ENCODE results near the gene TMEM119. TPM values are rescaled to one million over a fixed set of nuclear protein-coding genes. Genes with fewer than 3 reads are reported as not detected.
A peak's percentile ranks its signal among the peaks of the same experiment; 100 is the strongest.

TMEM119 gene
- total and polyA plus RNA-seq, 2 of the 13 experiments (the other 11 are each of a cell fraction or from before 2014, with no cell fraction given), result not detected

DNA sequence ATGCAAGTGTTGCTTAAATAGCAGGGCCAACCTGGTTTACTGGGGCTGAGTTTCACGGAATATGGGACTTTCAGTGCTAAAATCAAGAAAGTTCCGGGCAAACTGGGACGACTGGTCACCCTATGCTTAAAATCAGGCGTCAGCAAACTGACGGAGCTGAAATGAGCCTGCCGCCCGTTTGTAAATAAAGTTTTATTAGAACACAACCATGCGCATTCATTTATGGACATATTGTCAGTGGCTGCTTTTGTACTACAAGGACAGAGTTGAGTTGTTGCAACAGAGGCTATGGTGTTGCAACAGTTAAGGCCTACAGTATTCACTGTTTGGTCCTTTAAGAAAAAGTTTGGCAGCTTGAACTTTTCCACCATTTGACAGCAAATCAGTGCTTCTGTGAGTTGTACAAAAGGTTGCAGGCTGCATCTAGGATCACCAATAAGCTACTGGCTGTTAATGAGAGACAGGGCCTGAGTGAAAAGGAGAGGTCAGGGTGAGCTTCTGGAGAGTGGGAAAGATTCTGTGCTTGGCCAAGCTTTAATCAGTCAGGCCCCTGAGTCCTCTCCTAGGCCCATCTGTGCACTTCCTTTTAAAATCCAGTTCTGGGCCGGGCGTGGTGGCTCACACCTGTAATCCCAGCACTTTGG lies 22.5 kb upstream of the TMEM119 start (continued):
- TF ChIP-seq, protein P1, sequence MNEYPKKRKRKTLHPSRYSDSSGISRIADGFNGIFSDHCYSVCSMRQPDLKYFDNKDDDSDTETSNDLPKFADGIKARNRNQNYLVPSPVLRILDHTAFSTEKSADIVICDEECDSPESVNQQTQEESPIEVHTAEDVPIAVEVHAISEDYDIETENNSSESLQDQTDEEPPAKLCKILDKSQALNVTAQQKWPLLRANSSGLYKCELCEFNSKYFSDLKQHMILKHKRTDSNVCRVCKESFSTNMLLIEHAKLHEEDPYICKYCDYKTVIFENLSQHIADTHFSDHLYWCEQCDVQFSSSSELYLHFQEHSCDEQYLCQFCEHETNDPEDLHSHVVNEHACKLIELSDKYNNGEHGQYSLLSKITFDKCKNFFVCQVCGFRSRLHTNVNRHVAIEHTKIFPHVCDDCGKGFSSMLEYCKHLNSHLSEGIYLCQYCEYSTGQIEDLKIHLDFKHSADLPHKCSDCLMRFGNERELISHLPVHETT (CRISPR knock-in tag; conservative IDR thresholded peaks at IDR 0.05), result no peak
- TF ChIP-seq ZFYVE20 (CRISPR knock-in tag; IDR thresholded peaks at IDR 0.05; ENCODE audit: borderline replicate concordance, low read depth) (no peak), HNRNPL (IDR thresholded peaks at IDR 0.05; ENCODE audit: low read depth, low read length) (no peak), SP1 (IDR thresholded peaks at IDR 0.05) (no peak), SP1 (CRISPR knock-in tag; IDR thresholded peaks at IDR 0.05) (0 out of 2 replicates have a peak, but pooled peaks have one; percentile 16), ZSCAN20 (CRISPR knock-in tag; IDR thresholded peaks at IDR 0.05; ENCODE audit: borderline replicate concordance) (no peak), NCOA2 (CRISPR knock-in tag; IDR thresholded peaks at IDR 0.05) (peak; percentile 18; the same call in 1 of the 2 replicates), ZNF773 (CRISPR knock-in tag; IDR thresholded peaks at IDR 0.05; ENCODE audit: borderline replicate concordance) (no peak), NRL (CRISPR knock-in tag; IDR thresholded peaks at IDR 0.05; ENCODE audit: borderline replicate concordance) (no peak), SMC3 (IDR thresholded peaks at IDR 0.05; ENCODE audit: low read length) (peak; percentile 33; the same call in 1 of the 2 replicates), CEBPG (CRISPR knock-in tag; IDR thresholded peaks at IDR 0.05) (peak; percentile 97), KMT2B (CRISPR knock-in tag; IDR thresholded peaks at IDR 0.05) (no peak), PRMT3 (CRISPR knock-in tag; IDR thresholded peaks at IDR 0.05; ENCODE audit: borderline replicate concordance, low read depth) (no peak), ZNF274 (CRISPR knock-in tag; IDR thresholded peaks at IDR 0.05) (peak; percentile 35; the same call in 1 of the 2 replicates), ZGPAT (CRISPR knock-in tag; IDR thresholded peaks at IDR 0.05) (0 out of 2 replicates have a peak, but pooled peaks have one; percentile 26), ZNF761 (CRISPR knock-in tag; conservative IDR thresholded peaks at IDR 0.05) (no peak), ZNF136 (CRISPR knock-in tag; IDR thresholded peaks at IDR 0.05; ENCODE audit: low read depth) (no peak), SALL1 (CRISPR knock-in tag; IDR thresholded peaks at IDR 0.05) (peak; percentile 27; the same call in 1 of the 2 replicates), ZSCAN30 (CRISPR knock-in tag; IDR thresholded peaks at IDR 0.05) (no peak), BCL6 (CRISPR knock-in tag; IDR thresholded peaks at IDR 0.05) (peak; percentile 40; the same call in 1 of the 2 replicates)
- TF ChIP-seq, protein P2, sequence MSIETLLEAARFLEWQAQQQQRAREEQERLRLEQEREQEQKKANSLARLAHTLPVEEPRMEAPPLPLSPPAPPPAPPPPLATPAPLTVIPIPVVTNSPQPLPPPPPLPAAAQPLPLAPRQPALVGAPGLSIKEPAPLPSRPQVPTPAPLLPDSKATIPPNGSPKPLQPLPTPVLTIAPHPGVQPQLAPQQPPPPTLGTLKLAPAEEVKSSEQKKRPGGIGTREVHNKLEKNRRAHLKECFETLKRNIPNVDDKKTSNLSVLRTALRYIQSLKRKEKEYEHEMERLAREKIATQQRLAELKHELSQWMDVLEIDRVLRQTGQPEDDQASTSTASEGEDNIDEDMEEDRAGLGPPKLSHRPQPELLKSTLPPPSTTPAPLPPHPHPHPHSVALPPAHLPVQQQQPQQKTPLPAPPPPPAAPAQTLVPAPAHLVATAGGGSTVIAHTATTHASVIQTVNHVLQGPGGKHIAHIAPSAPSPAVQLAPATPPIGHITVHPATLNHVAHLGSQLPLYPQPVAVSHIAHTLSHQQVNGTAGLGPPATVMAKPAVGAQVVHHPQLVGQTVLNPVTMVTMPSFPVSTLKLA (IDR thresholded peaks at IDR 0.05), result no peak
- TF ChIP-seq, protein P3, sequence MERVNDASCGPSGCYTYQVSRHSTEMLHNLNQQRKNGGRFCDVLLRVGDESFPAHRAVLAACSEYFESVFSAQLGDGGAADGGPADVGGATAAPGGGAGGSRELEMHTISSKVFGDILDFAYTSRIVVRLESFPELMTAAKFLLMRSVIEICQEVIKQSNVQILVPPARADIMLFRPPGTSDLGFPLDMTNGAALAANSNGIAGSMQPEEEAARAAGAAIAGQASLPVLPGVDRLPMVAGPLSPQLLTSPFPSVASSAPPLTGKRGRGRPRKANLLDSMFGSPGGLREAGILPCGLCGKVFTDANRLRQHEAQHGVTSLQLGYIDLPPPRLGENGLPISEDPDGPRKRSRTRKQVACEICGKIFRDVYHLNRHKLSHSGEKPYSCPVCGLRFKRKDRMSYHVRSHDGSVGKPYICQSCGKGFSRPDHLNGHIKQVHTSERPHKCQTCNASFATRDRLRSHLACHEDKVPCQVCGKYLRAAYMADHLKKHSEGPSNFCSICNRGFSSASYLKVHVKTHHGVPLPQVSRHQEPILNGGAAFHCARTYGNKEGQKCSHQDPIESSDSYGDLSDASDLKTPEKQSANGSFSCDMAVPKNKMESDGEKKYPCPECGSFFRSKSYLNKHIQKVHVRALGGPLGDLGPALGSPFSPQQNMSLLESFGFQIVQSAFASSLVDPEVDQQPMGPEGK (CRISPR knock-in tag; IDR thresholded peaks at IDR 0.05), result peak; percentile 20; the same call in 1 of the 2 replicates
